Breast epithelium (tissue), 3 donors: ENCODE data around the gene ERO1B.

Experiments
- CTCF ChIP-seq, 3 donors: fragments of 450-650 bp; IDR thresholded peaks; one replicate each; pipeline ENCODE4 v1.5.1; 2016 to 2017; ENCODE audit warnings: antibody characterized with exemption in 3 of 3, mild to moderate bottlenecking in 3 of 3, moderate library complexity in 3 of 3
- POLR2A ChIP-seq: fragments of 450-650 bp; IDR thresholded peaks from one replicate; pipeline ENCODE4 v1.6.1; 2016; ENCODE audit warnings: antibody characterized with exemption, mild to moderate bottlenecking, moderate library complexity
- POLR2AphosphoS5 ChIP-seq, 3 donors: sonication (generic); formaldehyde crosslinking; IDR thresholded peaks; one replicate each; pipeline ENCODE4 v1.6.1; 2017; ENCODE audit warnings: antibody characterized with exemption in 3 of 3

GRCh38 chr1:236228411-236228810 is 53.3 kb downstream of the ERO1B start:
- no peak for TF ChIP-seq CTCF (IDR thresholded peaks at IDR 0.05)
- no peak for TF ChIP-seq POLR2A
- no peak for TF ChIP-seq POLR2AphosphoS5 (IDR thresholded peaks at IDR 0.05)
